DND-41 (cell line): Measurements from ENCODE around the gene EIF4G3.
A peak's percentile ranks its signal among the peaks of the same experiment; 100 is the strongest.

Experiments used
- CTCF ChIP-seq: IDR thresholded peaks from 2 replicates; pipeline ENCODE4 v1.5.1; 2012; ENCODE audit warnings: borderline replicate concordance, low read length, moderate library complexity, mild to moderate bottlenecking; ENCODE audit not compliant: poor library complexity, severe bottlenecking; ENCODE audit errors: extremely low read depth
- EZH2 ChIP-seq: IDR thresholded peaks from 3 replicates; pipeline ENCODE4 v1.6.1; 2012; ENCODE audit warnings: borderline replicate concordance, low read depth, mild to moderate bottlenecking, moderate library complexity, low read length, inconsistent platforms; ENCODE audit not compliant: severe bottlenecking

- TF ChIP-seq CTCF (peak; percentile 21), EZH2 (no peak)
These were observed 194.8 kb downstream of the EIF4G3 start for GRCh38 chr1:20981915-20982314.
